Measurements from ENCODE around the gene OBSL1. TPM values are rescaled to one million over a fixed set of nuclear protein-coding genes. Genes with fewer than 3 reads are reported as not detected.

Gene OBSL1
- total RNA-seq, 4 donors from 2014 or later: 51.9 to 123 (median 99.2) TPM

DNA sequence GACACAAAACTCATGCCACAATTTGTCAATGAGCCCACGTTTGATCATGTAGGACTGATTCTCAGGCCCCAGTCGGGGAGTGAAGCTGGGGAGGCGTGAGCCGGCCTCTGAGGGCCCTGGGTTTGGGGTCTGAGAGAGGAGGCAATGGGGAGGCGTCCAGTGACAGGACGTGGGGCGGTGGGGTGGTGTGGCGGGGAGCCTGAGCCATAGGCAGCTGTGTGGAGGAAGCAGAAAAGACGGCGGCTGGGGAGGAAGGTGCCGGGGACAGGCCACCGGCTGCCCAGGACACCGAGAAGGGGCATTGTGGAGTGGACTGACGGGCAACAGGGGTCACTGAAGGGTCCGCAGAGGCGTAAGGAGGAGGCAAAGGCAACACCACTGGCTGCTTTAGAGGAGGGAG, 34.9 kb downstream of the OBSL1 start:
- Histone ChIP-seq H3K9me3 (no peaks in the 10 kb centered on the region), H3K27ac (replicated peaks in 1 of 4) (no peak overlapping the region), H3K4me1 (peaks cover 9 to 21% (median 16%) of the 10 kb centered on the region in 4 donors), H3K36me3 (peaks cover 13 to 32% (median 26%) of the 10 kb centered on the region in 4 donors), H3K27me3 (peaks cover 0 to 8% (median 0%) of the 10 kb centered on the region in 4 donors), H3K4me3 (no peak overlapping the region)
- 81% methylated on average over 16 of the region's 16 CpGs for WGBS
- TF ChIP-seq EP300 (IDR thresholded peaks at IDR 0.05): no peak
- TF ChIP-seq, protein P1, sequence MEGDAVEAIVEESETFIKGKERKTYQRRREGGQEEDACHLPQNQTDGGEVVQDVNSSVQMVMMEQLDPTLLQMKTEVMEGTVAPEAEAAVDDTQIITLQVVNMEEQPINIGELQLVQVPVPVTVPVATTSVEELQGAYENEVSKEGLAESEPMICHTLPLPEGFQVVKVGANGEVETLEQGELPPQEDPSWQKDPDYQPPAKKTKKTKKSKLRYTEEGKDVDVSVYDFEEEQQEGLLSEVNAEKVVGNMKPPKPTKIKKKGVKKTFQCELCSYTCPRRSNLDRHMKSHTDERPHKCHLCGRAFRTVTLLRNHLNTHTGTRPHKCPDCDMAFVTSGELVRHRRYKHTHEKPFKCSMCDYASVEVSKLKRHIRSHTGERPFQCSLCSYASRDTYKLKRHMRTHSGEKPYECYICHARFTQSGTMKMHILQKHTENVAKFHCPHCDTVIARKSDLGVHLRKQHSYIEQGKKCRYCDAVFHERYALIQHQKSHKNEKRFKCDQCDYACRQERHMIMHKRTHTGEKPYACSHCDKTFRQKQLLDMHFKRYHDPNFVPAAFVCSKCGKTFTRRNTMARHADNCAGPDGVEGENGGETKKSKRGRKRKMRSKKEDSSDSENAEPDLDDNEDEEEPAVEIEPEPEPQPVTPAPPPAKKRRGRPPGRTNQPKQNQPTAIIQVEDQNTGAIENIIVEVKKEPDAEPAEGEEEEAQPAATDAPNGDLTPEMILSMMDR (IDR thresholded peaks at IDR 0.05): no peak
- no peak for TF ChIP-seq POLR2A (IDR thresholded peaks at IDR 0.05; ENCODE audit: low read depth)
- no peak for TF ChIP-seq POLR2AphosphoS5 (IDR thresholded peaks at IDR 0.05)
- intact Hi-C loops (cut with DNase I): no loop called here
- no peak for DNase-seq (ENCODE audit: extremely low spot score)

DNA sequence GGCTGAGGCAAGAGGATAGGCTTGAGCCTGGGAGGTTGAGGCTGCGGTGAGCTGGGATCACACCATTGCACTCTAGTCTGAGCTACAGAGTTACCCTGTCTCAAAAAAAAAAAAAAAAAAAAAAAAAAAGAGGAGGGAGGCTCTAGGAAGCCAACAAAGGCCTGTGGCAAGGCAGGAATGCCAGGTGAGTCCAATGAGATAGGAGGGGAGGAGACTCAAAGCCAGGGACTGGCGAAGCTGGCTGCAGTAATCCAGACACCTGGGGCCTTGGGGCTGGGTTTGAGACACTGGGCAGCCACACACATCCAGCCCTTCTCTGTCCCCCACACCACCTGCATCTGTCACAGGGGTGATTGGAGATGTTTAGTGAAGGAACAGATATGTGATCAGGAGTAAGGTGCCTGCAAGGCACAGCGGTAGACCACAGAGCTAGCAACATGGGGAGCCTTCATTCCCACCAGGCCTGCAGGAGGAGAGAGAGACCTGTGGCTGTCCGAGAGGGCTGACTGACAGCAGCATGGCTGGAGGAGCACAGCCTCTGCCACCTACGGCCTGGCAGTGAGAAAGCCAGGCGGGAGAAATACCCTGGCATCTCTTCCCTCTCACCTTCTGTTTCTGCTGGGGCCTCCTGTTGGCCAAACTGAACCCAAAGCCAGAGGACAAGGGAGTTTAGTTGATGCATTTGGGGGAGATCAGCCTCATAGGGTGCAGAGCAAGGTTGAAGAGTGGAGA, 37.2 kb downstream of the OBSL1 start:
- H3K27ac ChIP-seq (replicated peaks in 1 of 4): no peak overlapping the region
- intact Hi-C loops (cut with DNase I): loop anchor here (5.0 kb wide), 2 partner anchors 37 to 57 kb away; partner anchors contain the start of gene GMPPA
- WGBS: 91% methylated on average over 6 of the region's 6 CpGs
- no peaks in the 10 kb centered on the region for H3K9me3 ChIP-seq
- no peak for DNase-seq (ENCODE audit: extremely low spot score)
- peaks cover 15 to 28% (median 23%) of the 10 kb centered on the region in 4 donors for H3K4me1 ChIP-seq
- TF ChIP-seq POLR2AphosphoS5 (IDR thresholded peaks at IDR 0.05): no peak
- TF ChIP-seq, protein P1 (IDR thresholded peaks at IDR 0.05): no peak
- TF ChIP-seq EP300 (IDR thresholded peaks at IDR 0.05): no peak
- peaks cover 0 to 15% (median 0%) of the 10 kb centered on the region in 4 donors for H3K27me3 ChIP-seq
- peaks cover 0 to 9% (median 4%) of the 10 kb centered on the region in 4 donors for H3K36me3 ChIP-seq
- H3K4me3 ChIP-seq: no peak overlapping the region

DNA sequence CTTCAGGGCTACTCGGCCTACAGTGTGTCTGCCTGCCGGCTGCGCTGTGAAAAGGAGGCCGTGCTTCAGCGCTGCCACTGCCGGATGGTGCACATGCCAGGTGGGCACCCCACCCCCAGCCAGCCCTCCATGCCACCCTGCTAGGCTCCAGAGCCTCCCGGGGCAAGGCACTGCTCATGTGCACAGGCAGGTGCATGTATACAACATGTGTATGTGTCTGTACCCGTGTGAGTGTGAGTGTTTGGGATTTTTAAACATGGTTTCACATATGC, 39.0 kb downstream of the OBSL1 start:
- H3K4me1 ChIP-seq: peaks cover 6 to 13% (median 11%) of the 10 kb centered on the region in 4 donors
- no peak for TF ChIP-seq POLR2A (IDR thresholded peaks at IDR 0.05; ENCODE audit: low read depth)
- TF ChIP-seq, protein P1 (IDR thresholded peaks at IDR 0.05): no peak
- 40% methylated on average over 1 of the region's 8 CpGs for WGBS
- H3K9me3 ChIP-seq: no peaks in the 10 kb centered on the region
- DNase-seq (ENCODE audit: extremely low spot score): no peak
- H3K27me3 ChIP-seq: peaks cover 0 to 21% (median 0%) of the 10 kb centered on the region in 4 donors
- no peak overlapping the region for H3K27ac ChIP-seq (replicated peaks in 1 of 4)
- H3K36me3 ChIP-seq: no peaks in the 10 kb centered on the region
- intact Hi-C loops (cut with DNase I): loop anchor here (5.0 kb wide), 2 partner anchors 35 to 55 kb away; partner anchors contain the start of gene GMPPA
- no peak overlapping the region for H3K4me3 ChIP-seq

DNA sequence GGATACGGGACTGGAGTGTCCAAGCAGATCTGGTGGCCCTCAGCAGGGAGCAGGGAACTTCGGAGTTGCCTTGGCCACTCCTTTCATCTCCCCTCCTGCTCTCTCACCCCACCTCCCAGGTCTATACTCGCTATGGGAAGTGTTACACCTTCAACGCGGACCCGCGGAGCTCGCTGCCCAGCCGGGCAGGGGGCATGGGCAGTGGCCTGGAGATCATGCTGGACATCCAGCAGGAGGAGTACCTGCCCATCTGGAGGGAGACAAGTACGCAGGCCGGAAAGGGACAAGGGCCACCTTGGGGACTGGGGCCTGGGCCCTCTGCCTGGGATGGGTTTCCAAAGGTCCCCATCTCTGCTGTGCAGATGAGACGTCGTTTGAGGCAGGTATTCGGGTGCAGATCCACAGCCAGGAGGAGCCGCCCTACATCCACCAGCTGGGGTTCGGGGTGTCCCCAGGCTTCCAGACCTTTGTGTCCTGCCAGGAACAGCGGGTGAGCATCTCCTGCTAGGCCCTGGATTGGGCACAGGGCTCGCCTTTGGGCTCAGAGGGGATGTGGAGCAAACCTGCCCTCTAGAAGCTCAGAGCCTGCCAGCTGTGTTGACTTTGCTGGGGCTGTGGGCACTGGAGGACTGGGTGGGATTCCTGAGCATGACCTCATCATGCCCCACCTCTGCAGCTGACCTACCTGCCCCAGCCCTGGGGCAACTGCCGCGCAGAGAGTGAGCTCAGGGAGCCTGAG, 39.5 kb downstream of the OBSL1 start:
- TF ChIP-seq EP300 (IDR thresholded peaks at IDR 0.05) (no peak), POLR2A (IDR thresholded peaks at IDR 0.05; ENCODE audit: low read depth) (no peak), POLR2AphosphoS5 (IDR thresholded peaks at IDR 0.05) (no peak)
- TF ChIP-seq, protein P1 (IDR thresholded peaks at IDR 0.05): no peak
- Histone ChIP-seq H3K36me3 (no peaks in the 10 kb centered on the region), H3K27ac (replicated peaks in 1 of 4) (no peak overlapping the region), H3K27me3 (peaks cover 0 to 25% (median 0%) of the 10 kb centered on the region in 4 donors), H3K4me1 (peaks cover 6 to 16% (median 14%) of the 10 kb centered on the region in 4 donors), H3K9me3 (no peaks in the 10 kb centered on the region), H3K4me3 (no peak overlapping the region)
- no peak for DNase-seq (ENCODE audit: extremely low spot score)
- intact Hi-C loops (cut with DNase I): loop anchor here (2.0 to 5.0 kb wide), 3 partner anchors 35 to 131 kb away; partner anchors contain the start of gene GMPPA
- 90% methylated on average over 17 of the region's 20 CpGs for WGBS
